ENCODE data around the gene DNAI1.

Gene DNAI1

DNA sequence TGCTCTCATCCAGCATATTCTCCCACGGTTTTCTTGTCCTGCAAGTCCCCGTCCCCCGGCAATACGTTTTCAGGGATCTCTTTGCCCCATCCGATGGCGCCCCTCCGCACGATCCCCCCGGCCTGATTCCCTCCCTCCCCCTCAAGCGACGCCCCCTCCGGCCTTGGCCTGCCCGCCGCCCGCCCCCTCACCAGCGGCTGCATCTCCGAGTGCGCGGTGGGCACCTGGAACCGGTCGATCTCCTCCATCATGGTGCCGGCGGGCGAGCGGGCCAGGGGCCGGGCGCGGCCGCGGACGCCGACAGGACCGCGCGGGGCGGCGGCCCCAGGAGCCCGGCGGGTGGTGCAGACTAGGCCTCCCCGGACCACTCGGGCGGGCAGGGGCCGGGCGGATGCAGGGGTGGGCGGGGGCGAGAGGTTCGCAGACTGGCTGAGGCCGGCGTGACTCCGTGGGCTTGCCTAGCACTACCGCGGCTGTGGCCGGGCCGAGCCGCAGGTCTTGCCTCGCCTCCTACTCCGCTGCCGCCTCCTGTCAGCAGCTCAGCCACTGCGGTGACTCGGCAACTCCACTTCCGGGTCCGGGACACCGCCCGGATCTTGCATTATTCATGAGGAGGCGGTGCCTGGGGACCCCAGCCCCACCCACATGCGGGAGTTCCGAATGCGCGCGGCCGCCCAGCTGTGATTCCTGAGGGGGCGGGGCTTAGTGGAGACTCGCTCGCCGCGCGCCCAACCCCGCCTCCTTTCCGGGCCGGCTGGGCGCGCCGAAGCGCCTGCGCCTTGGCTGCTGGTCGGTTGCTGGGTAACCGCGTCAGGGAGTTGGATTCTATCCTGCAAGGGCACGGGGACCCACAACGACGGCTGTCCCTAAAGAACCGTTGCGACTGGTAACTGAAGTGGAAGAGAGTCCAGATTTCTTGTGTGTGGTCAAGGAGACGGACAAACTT lies at the start of gene DNAI1, which contains the start of gene FAM219A:
Gene DNAI1, plus strand, starts transcription at position 793 of the 946 bp plus-strand sequence. CDS start 201 bp downstream, outside the sequence.
Gene FAM219A, minus strand, starts transcription at position 558 of the 946 bp plus-strand sequence. Its CDS starts 307 bp downstream, at position 251.
- peak; percentile 99 for DNase-seq (ENCODE audit: low spot score)
- TF ChIP-seq, protein P1, sequence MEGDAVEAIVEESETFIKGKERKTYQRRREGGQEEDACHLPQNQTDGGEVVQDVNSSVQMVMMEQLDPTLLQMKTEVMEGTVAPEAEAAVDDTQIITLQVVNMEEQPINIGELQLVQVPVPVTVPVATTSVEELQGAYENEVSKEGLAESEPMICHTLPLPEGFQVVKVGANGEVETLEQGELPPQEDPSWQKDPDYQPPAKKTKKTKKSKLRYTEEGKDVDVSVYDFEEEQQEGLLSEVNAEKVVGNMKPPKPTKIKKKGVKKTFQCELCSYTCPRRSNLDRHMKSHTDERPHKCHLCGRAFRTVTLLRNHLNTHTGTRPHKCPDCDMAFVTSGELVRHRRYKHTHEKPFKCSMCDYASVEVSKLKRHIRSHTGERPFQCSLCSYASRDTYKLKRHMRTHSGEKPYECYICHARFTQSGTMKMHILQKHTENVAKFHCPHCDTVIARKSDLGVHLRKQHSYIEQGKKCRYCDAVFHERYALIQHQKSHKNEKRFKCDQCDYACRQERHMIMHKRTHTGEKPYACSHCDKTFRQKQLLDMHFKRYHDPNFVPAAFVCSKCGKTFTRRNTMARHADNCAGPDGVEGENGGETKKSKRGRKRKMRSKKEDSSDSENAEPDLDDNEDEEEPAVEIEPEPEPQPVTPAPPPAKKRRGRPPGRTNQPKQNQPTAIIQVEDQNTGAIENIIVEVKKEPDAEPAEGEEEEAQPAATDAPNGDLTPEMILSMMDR (IDR thresholded peaks at IDR 0.05; ENCODE audit: extremely low read depth, missing control alignments) = no peak

DNA sequence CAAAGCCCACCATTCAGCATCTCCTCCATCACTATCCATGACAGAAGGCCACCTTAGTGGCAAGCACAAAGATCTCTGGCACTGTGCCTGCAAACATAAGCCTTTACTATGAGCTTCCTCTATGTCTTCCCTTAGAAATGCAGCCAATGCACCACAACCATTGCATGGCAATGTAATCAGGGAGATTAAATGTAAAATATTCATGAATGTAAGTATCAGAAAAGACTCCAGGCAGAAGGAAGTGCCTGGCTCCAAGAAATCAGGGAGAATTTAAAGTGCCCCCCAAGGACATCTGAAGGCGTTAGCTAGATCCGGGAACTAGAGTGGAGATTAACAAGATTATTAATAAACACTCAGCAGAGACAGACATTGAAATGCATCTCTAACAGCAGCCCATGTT lies 49.5 kb upstream of the DNAI1 start:
- TF ChIP-seq, protein P1 (IDR thresholded peaks at IDR 0.05; ENCODE audit: extremely low read depth, missing control alignments) = no peak
- no peak for DNase-seq (ENCODE audit: low spot score)

DNA sequence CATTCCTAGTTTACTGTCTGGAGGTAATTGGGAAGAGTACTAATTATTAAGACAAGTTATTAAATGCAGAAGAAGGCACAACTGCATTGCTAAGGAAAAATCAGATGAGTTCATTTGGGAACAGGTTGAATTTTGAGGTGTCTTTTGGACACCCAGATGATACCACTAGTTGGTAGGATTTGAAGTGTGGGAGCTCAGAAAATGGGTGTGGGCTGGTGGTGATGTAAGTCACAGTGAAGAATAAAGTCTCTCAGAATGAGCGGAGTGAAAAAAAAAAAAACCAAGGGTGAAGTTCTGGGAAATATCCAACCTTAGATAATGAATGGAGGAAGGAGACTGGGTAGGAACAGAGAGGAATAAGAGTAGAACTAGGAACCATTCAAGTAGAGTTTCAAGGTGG lies 46.3 kb upstream of the DNAI1 start:
- TF ChIP-seq, protein P1 (IDR thresholded peaks at IDR 0.05; ENCODE audit: extremely low read depth, missing control alignments) = no peak
- no peak for DNase-seq (ENCODE audit: low spot score)

DNA sequence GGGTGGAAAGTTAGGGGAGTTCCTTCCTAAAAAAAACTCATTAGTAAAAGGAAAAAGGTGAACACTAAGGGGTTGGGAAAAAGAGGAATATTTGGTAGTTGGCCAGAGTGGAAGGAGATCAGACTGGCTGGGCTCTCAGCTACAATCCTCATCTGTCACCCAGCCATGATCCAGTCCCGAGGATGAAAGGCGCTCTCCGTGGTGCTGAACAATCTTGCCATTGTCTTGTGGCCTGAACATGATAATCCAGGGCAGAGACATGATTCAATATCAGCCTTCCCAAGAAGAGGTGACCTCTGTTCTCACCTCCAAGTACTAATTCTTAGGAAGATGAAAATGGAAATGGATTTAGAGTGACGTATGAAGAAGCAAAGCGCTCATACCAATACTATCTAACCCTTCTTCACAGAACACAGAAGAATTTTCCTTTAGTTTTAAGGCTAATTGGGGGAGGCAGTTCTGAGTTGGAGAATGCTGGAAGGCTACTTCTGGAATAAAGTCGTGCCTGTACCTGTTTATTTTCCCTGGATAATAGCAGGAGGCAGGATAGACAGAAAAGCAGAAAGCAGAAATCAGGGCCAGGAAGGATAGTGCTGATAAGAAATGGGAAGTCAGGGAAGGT lies 45.3 kb upstream of the DNAI1 start:
- TF ChIP-seq, protein P1 (IDR thresholded peaks at IDR 0.05; ENCODE audit: extremely low read depth, missing control alignments) = no peak
- DNase-seq (ENCODE audit: low spot score) = no peak

GRCh38 chr9:34417734-34418133 lies 40.9 kb upstream of the DNAI1 start:
- TF ChIP-seq, protein P1 (IDR thresholded peaks at IDR 0.05; ENCODE audit: extremely low read depth, missing control alignments) = no peak
- no peak for DNase-seq (ENCODE audit: low spot score)

DNA sequence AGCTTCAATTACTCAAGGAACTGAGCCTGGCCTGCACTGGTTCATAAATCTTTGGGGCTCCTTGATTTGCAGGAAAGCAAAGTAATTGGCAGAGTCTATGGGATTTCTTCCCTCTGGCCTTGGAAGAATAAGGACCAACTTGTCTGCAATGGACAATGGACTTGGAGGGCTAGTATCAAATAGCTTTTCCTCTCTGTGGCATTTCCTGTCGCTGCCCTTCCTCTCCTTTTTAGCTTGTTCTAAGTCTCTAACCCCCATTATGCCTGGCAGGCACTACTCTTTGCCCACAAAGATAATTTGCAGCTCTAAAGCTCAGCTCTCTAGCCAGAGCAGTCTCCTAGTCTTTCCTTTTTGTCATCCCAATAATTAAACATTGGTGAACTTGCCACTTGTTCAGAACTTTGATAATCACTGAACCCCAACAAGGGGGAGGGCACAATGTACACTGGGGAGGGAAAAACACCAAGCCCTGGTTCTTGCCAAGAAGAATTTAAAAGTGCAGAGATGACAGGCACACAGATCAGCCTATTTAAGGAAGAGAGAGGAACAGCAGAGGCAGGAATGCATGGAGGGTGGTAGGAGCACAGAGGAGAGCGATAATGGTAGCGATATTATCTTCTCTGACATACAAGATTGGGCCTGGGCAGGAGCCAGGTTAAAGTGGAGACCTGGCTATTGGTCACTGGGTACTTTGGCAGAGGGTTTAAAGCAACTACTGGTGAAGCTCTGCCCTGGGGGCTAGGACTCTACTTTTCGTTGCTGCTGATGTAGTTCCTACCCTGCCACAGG lies 38.7 kb upstream of the DNAI1 start:
- TF ChIP-seq, protein P1 (IDR thresholded peaks at IDR 0.05; ENCODE audit: extremely low read depth, missing control alignments) = no peak
- no peak for DNase-seq (ENCODE audit: low spot score)
